HG03442 (cell line): ENCODE data around the gene ALPK1.
"Not testable (repeated sequence)": the region's sequence is repeated elsewhere in the genome, so short reads cannot be mapped to it uniquely, and the experiment has no call there.

ENCODE experiments used
- ATAC-seq: cut with Tn5 transposase; IDR thresholded peaks from one replicate; pipeline ENCODE4 v1.9.1; 2021; ENCODE audit warnings: mild to moderate bottlenecking, moderate library complexity; ENCODE audit not compliant: unreplicated experiment

The ALPK1 gene

DNA sequence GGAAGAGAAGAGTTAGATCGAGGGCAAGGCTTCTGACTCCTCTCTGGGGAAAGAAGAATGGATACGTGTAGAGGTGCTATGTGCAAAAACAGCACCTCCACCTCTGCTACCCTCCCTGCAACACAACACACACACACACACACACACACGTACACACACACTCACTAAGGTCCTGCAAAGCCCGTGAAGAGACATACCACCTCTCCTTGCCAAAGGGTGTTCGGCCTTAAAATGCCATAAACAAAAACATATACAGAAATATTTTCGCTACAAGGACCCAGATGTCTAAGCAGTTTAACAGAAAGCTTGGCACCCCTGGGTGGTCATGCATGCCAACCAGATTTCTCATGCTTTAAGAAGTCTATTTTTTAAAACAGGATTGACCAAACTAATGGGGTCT is 13.0 kb upstream of the ALPK1 start:
- no peak for ATAC-seq

DNA sequence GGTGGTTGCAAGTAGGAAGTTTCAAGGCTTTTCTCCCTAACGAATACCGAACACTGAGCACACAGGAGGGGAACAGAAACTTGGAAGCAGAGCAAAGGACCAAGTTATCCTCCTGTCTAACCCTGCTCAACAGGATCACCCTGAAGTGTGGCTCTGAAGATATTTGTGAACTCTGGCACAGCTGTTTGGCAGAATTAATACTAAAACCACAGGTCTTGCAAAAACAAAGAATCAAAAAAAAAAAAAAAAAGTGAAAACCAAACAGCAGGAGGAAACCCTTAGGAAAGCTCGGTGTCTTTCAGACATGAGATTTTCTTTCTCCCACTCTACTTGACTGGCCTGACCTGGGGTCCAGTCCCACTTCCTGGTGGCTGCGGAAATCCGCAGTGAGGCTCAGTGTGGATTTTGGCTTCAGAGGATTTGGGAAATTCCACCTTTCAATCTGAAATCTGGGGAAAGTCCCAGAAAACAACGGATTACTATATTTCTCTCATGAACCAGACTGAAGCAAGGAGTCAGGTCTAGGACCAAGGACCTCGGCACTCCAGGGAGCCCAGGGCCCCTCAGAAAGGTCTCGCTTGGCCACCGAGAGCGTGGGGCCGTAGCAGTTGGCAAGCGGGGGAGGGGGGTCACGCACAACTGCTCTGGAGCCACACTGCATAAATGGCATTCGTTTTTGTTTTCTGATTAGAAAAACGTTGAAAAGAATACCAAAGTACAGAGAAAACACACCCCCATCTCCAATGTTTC is 12.3 kb upstream of the ALPK1 start:
- no peak for ATAC-seq

DNA sequence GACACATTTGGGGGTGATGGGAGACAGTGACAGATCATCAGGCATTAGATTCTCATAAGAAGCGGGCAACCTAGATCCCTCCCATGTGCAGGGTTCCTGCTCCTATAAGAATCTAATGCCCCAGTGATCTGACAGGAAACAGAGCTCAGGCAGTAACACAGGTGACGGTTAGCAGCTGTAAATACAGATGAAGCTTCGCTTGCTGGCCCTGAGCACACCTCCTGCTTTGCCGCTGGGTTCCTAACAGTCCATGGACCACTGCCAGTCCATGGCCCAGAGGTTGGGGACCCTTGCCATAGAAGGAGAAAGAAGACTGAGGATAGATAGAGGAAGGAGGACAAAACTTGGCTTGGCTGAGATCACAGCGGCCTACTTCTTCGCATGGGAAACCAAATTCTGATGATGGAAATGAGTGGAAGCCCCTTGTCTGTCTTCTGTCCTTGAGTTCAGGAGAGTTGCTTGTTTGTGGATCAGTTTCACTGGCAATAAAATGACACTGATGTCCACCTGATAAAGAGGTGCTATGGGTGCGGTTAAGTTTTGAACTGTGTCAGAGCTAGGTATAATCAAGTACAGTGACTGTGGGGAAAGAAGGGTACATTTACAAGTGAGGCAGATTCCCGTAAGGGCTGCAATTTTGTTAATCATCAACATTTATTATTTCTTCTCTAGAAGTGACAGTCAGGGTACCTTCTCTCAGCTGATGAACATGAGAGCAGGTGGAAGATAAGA is 9.7 kb upstream of the ALPK1 start:
- peak; percentile 33 for ATAC-seq

DNA sequence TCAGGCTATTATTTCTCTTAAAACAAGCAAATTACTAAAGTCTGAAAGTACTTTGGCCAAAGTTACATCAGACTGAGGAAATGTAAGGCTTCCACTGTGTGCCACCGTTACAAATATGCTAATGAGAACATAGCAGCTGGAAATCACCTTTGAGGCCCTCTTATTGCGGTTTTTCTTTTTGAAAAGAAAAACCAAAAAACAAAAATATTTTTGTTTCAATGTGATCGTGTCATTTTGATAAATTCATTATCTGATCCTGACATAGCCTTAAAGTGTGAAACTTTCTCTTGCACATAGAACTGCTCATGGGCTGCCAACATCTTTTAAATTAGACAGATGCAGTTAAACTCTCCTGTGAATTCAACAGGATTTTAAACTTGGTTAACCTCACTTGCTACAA is 8.7 kb upstream of the ALPK1 start:
- ATAC-seq, result peak; percentile 25

DNA sequence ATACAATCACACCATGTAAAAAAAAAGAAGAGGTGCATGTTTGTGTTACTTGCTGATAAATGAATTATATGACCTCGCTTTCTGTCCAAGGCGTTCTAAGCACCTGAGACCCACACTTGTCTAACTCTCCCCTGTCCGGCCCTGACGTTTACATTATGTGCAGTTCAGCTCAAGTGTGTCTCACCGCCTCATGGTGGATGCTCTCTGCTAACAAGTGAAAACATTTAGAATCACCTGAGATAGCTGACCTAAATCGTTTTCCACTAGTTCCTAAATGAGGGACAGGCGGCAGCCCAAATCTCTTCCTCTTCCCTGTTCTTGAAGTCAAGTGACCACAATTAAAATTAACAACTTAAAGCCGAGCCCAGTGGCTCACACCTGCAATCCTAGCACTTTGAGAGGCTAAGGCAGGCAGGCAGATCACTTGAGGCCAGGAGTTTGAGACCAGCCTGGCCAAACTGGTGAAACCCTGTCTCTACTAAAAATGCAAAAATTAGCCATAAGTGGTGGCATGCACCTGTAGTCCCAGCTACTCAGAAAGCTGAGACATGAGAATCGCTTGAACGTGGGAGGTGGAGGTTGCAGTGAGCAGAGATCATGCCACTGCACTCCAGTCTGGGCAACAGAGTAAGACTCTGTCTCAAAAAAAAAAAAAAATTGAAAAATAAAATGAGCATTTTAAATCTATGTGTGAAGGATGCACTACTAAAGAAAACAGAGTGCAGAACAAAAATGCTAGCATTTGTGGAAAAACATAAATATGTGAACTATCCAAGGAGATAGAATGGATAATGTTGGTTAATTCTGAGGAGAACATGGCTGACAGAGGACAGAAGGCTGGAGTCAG is 7.5 kb upstream of the ALPK1 start:
- ATAC-seq, result no peak

DNA sequence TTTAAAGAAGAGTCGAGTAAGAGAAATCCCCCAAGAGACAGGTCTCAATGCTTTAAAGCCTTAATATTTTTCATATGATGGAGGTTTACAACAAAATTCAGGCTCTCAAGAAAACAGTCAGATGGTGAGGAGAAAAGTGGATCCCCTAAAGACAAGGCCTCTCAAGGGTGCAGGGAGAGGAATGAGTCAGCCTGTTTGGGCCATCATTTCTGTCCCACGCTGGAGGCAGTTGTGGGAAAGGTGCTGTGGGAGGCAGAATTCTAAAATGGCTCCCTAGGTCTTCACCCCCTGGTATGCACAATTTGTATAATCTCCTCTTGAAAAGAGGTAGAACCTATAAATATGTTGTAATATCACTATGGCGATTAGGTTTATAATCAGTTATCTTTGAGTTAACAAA is 6.8 kb upstream of the ALPK1 start:
- ATAC-seq, result peak; percentile 24

DNA sequence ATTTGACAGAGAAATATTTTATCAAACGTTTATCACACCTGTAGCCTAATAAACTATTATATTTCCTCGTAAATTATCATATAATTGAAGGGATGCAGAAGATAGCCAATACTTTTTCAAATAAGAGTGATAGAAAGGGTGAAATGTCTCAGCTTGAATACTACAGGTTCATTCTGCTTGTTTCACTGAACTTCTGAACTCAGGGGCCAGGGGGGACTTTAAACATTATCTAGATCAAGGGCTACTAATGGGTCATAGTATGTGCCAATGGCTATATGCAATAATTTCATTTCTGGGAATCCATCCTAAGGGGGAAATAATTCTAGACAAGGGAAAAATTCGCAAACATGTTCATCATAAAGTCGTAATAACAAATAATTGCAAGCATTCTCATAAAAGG is 2.6 kb downstream of the ALPK1 start:
- no peak for ATAC-seq

DNA sequence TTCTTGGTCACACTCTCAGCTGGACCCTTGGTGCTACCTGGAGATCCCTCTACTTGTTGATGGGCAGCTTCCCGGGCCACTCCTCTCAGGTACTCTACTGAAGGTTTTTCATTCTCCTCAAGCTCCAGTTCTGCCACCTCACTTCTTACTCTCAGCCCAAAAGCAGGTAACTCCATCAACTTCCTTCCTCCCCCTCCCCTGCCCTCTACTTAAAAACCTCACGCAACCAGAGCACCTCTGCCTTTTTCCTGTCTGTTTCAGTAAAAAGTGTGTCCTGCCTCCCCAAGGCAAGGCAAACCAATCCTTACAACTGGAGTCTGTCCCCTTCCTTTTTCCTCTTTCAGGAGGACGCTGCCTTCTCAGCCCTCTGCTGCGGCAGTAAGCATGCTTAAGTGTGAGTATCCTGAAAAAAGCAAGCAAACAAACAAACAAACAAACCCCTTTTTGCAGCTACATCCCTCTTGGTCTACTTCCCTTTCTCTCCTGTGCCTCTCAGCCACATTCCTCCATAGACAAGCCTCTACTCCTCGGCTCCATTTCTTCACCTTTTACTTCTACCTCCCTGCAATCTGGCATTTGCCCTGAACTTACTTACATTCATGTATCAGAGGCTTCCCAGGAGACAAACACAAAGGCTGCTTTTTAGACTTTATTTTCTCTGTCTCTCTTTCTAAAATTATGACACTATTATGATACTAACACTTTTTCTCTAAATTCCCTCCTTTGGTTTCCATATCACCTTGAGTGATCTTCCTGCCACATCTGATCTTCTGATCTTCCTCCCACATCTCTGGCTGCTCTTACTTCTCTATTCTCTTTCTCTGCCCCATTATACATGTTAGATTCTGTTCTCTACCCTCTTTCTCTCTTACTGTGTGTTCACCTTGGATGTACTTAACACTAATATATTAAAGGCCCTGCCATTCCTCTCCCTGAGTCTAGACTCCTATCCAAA is 5.4 kb downstream of the ALPK1 start:
- ATAC-seq, result peak; percentile 84

DNA sequence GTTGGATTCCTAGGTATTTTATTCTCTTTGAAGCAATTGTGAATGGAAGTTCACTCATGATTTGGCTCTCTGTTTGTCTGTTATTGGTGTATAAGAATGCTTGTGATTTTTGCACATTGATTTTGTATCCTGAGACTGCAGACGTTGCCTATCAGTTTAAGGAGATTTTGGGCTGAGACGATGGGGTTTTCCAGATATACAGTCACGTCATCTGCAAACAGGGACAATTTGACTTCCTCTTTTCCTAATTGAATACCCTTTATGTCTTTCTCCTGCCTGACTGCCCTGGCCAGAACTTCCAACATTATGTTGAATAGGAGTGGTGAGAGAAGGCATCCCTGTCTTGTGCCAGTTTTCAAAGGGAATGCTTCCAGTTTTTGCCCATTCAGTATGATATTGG is 8.3 kb downstream of the ALPK1 start:
- ATAC-seq, result not testable (repeated sequence)

DNA sequence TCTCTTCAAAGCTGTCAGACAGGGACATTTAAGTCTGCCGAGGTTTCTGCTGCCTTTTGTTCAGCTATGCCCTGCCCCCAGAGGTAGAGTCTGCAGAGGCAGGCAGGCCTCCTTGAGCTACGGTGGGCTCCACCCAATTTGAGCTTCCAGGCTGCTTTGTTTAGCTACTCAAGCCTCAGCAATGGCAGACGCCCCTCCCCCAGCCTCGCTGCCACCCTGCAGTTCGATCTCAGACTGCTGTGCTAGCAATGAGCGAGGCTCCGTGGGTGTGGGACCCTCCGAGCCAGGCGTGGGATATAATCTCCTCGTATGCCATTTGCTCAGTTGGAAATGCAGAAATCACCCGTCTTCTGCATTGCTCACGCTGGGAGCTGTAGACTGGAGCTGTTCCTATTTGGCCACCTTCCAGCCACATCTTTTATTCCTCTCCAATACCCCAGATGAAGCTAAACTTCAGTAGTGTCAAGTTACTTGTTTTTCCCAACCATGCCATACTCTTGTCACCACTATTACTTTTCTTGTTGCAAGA is 12.2 kb downstream of the ALPK1 start:
- not testable (repeated sequence) for ATAC-seq

DNA sequence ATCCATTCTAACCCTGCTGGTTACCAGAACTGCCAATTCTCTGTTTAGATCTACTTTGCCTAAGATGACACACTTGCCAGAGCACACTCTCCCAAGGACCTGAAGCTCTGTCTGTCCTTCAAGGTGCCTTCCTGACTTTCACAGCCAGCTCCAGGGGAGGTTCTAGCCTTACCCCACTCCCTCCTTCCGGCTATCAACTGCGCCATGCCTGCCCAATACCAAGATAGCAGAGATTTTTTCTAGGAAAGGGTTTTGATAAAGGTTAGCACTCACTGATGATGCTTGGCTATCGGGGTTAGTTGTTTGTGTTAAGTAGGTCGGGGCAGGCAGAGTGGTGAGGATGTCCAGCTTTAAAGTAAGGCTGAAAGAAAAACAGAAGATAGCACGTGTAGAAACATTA is 14.3 kb downstream of the ALPK1 start:
- no peak for ATAC-seq

DNA sequence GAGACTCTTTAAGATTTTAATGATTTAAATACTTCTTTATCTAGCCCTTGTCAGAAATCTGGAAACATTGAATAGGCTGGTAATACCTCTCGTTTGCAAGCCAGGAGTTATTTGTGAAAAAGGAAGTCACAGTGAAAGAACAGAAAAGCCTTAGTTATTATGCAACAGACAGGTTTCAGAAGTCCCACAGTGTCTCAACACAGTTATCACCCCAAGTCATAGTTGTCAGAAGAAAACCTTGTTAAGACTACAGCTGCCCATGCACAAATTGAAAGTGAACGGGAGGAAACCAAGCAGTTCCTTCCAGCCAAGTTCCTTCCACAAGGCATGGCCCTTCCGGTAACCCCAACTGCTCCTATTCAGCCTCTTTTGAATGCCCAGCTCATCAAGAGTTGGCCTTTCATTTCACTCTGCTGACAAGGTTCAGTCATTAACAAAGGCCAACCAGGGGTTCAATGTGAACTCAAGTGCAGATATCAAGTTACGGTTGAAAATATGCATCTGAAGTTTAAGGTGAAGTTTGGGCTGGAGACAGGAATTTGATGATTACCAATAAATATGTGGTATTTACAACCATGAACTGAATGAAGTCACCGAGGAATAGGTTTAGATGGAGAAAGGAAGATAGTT is 15.6 kb downstream of the ALPK1 start:
- peak; percentile 95 for ATAC-seq

DNA sequence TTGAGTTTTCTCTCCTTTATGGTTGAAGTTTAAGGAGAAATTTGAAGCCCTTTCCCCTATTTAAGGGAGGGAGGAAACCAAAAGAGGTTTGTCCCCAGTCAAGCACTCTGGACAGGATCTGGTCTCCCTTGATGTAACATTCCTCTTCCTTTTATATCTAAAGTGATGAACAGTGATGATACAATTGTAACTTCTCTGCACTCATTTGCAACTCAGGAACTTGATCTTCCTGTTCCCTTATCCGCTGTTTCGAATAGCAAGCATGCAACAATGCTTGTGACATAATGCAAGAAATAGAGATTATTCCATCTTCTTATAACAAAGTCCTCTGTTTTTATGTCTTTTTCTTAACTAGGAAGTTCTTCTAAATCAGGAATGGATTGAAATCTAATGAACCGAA is 18.3 kb downstream of the ALPK1 start:
- ATAC-seq, result no peak

DNA sequence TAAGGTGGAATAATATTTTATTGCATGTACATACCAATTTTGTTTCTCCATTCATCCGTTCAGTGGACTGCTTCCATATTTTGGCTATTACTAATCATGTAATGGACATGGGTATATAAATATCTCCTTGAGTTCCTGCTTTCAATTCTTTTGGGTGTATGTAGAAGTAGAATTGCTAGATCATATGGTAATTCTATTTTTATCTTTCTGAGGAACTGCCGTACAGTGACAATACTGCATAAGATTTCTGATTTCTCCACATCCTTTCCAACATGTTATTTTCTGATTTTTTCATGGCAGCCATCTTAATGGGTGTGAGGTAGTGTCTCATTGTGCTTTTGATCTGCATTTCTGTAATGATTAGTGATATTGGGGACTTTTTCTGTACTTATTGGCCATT is 19.2 kb downstream of the ALPK1 start:
- no peak for ATAC-seq

DNA sequence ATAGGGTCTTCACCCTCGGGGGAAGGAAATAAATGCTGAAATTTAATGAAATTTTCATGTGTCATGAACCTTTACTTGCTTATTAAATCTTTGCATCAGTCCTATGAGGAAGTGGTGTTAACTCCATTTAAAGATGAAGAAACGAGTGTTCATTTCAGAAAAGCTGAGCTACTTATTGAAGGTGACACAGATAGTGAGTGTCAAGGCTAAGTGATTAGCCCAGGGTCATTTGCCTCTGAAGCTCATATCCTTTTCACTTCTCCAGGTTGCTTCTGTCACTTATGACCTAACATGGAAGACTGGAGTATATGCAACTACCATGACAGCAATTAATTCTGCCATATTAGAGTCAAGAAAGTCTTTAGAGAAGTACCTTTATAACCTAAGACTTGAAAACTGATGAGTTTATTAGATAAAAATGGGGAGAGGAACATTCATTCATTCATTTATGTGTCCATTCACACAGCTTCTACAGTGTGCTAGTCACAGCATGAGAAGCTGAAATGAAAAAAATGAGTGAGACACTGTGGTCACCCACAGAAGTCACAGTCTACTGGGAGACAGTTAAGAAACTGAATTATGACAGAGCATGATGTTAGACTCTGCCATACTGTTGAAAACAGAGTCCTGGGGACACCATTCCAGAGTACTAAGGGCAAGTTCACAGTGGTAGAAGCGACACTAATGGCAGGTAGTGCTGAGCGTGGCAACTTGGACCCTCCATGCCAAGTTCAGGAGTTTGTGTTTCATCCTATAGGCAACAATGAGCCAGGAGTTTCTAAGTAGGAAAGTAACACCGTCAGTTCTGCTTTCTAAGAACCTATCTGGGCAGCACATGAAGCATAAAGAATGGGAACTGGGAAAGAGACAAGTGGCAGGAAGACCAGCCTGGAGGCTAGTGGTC is 21.3 kb downstream of the ALPK1 start:
- peak; percentile 96 for ATAC-seq

DNA sequence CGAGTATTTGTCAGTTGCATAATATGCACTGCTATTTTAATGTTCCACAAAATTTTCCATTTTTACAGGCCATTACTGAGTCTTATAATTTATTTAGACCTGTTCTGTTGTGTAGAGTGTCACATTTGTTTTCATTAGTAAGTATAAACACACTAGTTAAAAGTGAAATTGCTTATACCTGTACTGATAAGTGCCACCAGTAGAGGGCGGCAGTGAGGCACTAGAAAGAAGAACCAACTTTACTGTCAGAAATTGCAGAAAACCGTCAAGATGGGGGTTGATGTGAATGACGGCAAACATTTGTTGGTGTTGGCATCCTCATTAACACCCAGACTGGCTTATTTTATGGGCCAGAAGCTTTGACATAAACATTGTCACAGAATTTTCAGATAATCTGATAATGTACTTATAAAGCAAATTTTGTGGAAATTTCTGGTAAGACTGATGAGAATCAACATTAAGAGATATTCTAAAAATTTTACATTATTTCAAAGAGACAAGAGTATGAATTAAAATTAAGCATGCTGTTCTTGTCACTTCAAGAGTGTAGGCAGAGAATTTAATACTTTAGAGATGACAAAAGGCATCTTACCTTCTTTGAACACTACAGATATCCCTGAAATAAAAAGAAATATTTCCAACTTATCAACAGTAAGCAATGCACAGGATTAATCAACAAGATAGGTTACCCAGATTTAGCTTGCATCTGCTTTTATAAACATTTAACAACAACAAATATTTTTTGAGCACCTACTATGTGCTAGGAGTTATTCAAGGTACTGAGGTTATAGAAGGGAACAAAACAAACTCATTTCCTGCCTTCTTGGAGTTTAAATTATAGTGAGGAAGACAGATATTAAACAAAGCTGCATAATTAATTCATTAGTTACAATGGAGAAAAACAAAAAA is 24.9 kb downstream of the ALPK1 start:
- ATAC-seq, result no peak

DNA sequence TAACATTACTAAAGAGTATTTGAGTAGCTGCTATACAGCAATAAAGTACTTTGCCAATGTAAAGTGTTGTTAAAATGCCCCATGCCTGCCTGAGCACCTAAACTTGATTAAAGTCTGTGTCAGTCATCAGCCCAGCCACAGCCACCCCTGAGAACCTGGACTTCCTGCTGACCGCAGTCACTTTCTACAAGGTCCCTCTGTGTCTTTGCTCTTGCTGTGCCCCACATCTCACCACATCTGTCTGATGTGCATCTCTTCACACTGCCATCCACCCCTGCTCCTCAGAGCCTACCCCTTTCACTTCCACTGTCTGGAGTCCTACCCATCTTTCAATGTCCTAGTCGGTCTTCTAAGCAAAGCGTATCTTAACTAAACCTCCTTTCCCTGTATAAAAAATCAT is 25.7 kb downstream of the ALPK1 start:
- ATAC-seq, result no peak

DNA sequence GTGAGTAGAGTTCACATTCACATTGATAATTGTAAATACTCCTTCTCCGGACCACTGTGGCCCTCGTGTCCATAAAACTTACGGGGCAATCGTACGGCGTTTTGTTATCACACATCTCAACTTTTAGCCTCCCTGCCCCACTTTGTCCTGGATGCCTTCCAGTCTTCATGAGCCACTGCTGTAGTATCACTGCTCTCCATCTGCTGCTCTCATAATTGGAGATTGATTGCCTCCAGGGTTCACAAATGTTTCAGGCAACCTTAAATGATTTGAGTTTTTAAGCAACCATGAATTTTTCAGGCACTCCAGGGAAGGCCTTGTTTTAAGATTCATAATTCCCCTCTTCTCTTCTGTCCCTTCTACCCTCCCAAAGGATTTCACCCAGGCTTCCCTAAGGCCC is 28.4 kb downstream of the ALPK1 start:
- ATAC-seq, result no peak
